Caco-2 (cell line): Measurements from ENCODE around the gene NUMA1. TPM values are rescaled to one million over a fixed set of nuclear protein-coding genes. Genes with fewer than 3 reads are reported as not detected.
A peak's percentile ranks its signal among the peaks of the same experiment; 100 is the strongest.

ENCODE experiments used
- BruUV-seq: library from RNA; stranded (reverse); fragments of 400-500 nt; replicated peaks from 2 replicates; lab custom pipeline; 2021; lab: Mats Ljungman, UMichigan
- CTCF ChIA-PET: fragments of 300-600 bp; sonication (Branson Sonifier 250); formaldehyde crosslinking; loops from one replicate; lab custom pipeline; 2022; ENCODE audit warnings: antibody characterized with exemption; lab: Charles Lee
- POLR2A ChIA-PET: fragments of 300-600 bp; sonication (Branson Sonifier 250); formaldehyde crosslinking; loops from one replicate; lab custom pipeline; 2022; ENCODE audit warnings: antibody characterized with exemption; lab: Charles Lee
- DNase-seq, 2 experiments: peaks; one replicate each; pipeline versions ENCODE4 v3.0.0 to v3.0.0-alpha.2; 2020 to 2022
- H3K27me3 ChIP-seq: replicated peaks from 2 replicates; pipeline ENCODE4 v1.6.0; 2011; ENCODE audit warnings: low read length; ENCODE audit not compliant: control insufficient read depth, insufficient read depth
- H3K36me3 ChIP-seq: 2 replicates; pipeline ENCODE4 v1.5.1; 2011; ENCODE audit warnings: low read length; ENCODE audit not compliant: control insufficient read depth, insufficient read depth
- H3K4me1 ChIP-seq: fragments of 250-450 bp; sonication (Bioruptor Pico); 2 replicates; pipeline ENCODE4 v1.5.1; 2020; ENCODE audit warnings: mild to moderate bottlenecking
- H3K4me3 ChIP-seq: 2 replicates; pipeline ENCODE4 v1.5.1; 2011; ENCODE audit warnings: low read depth, mild to moderate bottlenecking, control low read depth, low read length
- H3K9me3 ChIP-seq: fragments of 250-450 bp; sonication (Bioruptor Pico); 2 replicates; pipeline ENCODE4 v1.5.1; 2020; ENCODE audit warnings: mild to moderate bottlenecking, moderate library complexity
- H3K27ac Mint-ChIP-seq: one replicate; pipeline ENCODE4 v1.8.0; 2022; ENCODE audit warnings: mixed read lengths; ENCODE audit not compliant: unreplicated experiment
- H3K27me3 Mint-ChIP-seq: one replicate; pipeline ENCODE4 v1.8.0; 2022; ENCODE audit warnings: mixed read lengths; ENCODE audit not compliant: insufficient read depth, unreplicated experiment
- H3K36me3 Mint-ChIP-seq: one replicate; pipeline ENCODE4 v1.8.0; 2022; ENCODE audit warnings: mild to moderate bottlenecking, mixed read lengths; ENCODE audit not compliant: insufficient read depth, unreplicated experiment
- H3K4me1 Mint-ChIP-seq: one replicate; pipeline ENCODE4 v1.8.0; 2022; ENCODE audit warnings: low read depth, mixed read lengths; ENCODE audit not compliant: unreplicated experiment
- H3K4me3 Mint-ChIP-seq: one replicate; pipeline ENCODE4 v1.8.0; 2022; ENCODE audit warnings: mild to moderate bottlenecking, moderate library complexity, mixed read lengths; ENCODE audit not compliant: unreplicated experiment
- H3K9me3 Mint-ChIP-seq: one replicate; pipeline ENCODE4 v1.8.0; 2022; ENCODE audit warnings: mixed read lengths; ENCODE audit not compliant: unreplicated experiment
- intact Hi-C: fragments of 100-400 bp; cut with micrococcal nuclease; formaldehyde crosslinking; loops from one replicate; pipeline ENCODE4 v1.10.0; 2022; ENCODE audit not compliant: unreplicated experiment
- total RNA-seq: library from RNA; stranded (reverse); gene quantifications from 2 replicates; pipeline ENCODE4 v1.2.3, GENCODE V29; 2022
- TF ChIP-seq, protein P1 (sequence below), 2 experiments: fragments of 200-600 bp in 1 of 2; IDR thresholded peaks; 1 replicate in 1 of 2; 2 replicates in 1 of 2; pipeline versions ENCODE4 v1.5.1 to v1.8.0; 2011 to 2022; ENCODE audit warnings: antibody characterized with exemption in 1 of 2, control low read depth in 1 of 2, inconsistent platforms in 1 of 2, low read depth in 1 of 2, low read length in 1 of 2, mild to moderate bottlenecking in 1 of 2, moderate library complexity in 1 of 2; ENCODE audit not compliant: insufficient read depth in 1 of 2, severe bottlenecking in 1 of 2, unreplicated experiment in 1 of 2

Gene NUMA1
- total RNA-seq, 1 experiment from 2014 or later = 190 TPM

DNA sequence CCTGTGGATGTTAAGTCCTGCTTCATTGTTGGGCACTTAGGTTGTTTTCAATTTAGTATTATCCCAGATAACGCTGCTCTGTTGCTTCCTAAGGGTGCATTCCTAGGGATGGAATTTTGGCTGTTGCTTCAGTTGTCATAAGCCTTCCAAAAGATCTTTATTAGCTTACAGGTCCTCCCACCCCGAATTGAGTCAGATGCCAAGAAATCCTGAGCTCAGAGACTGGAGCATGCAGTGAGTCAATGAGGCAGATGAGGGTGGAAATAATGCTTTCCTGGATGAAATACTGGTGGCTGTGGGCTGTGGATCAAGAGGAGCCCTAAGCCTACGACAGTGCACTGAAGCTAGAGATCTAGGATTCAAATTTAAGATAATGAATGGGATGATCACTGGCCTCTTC, 92.3 kb downstream of the NUMA1 start:
- DNase-seq = peak in 1 of 2 experiments; percentile 9
- peaks cover 5% of the 10 kb centered on the region for H3K36me3 ChIP-seq
- H3K27me3 ChIP-seq = no peaks in the 10 kb centered on the region
- H3K9me3 Mint-ChIP-seq = no peaks in the 10 kb centered on the region
- no peaks in the 10 kb centered on the region for H3K27me3 Mint-ChIP-seq
- CTCF ChIA-PET = interaction anchor here (0.9 kb wide), 1 partner anchor 10 kb away, joined by 3 read pairs; no protein-coding TSS in a partner anchor
- no peaks in the 10 kb centered on the region for H3K4me1 ChIP-seq
- H3K4me1 Mint-ChIP-seq = no peaks in the 10 kb centered on the region
- H3K27ac Mint-ChIP-seq = no peak overlapping the region
- H3K4me3 Mint-ChIP-seq = no peak overlapping the region
- no TSS peak for BruUV-seq
- TF ChIP-seq, protein P1, sequence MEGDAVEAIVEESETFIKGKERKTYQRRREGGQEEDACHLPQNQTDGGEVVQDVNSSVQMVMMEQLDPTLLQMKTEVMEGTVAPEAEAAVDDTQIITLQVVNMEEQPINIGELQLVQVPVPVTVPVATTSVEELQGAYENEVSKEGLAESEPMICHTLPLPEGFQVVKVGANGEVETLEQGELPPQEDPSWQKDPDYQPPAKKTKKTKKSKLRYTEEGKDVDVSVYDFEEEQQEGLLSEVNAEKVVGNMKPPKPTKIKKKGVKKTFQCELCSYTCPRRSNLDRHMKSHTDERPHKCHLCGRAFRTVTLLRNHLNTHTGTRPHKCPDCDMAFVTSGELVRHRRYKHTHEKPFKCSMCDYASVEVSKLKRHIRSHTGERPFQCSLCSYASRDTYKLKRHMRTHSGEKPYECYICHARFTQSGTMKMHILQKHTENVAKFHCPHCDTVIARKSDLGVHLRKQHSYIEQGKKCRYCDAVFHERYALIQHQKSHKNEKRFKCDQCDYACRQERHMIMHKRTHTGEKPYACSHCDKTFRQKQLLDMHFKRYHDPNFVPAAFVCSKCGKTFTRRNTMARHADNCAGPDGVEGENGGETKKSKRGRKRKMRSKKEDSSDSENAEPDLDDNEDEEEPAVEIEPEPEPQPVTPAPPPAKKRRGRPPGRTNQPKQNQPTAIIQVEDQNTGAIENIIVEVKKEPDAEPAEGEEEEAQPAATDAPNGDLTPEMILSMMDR (IDR thresholded peaks at IDR 0.05; ENCODE audit: insufficient read depth in 1 of 2, low read depth in 1 of 2, low read length in 1 of 2, severe bottlenecking in 1 of 2, unreplicated experiment in 1 of 2) = no peak
- no peaks in the 10 kb centered on the region for H3K9me3 ChIP-seq
- POLR2A ChIA-PET = interaction anchor here (0.5 to 0.6 kb wide), 2 partner anchors 37 to 158 kb away, joined by 3 read pairs; no protein-coding TSS in a partner anchor
- intact Hi-C loops = no loop called here
- no peak overlapping the region for H3K4me3 ChIP-seq
- peaks cover 68% of the 10 kb centered on the region for H3K36me3 Mint-ChIP-seq

DNA sequence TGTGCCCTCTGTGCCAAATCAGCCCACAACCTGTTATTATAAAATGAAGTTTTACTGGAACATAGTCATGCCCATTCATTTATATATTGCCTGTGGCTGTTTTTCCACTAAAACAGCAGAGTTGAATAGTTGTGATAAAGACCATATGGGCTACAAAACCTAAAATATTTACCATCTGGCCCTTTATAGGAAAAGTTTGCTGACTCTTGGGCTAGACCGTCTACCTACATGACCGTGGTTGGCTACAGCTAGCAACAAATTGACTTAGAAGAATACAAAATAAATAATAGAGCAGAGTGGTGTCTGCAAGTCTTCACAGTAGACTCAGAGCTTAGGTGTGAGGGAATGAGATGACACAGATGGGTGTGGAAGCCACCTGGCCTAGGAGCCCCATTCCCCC, 92.8 kb downstream of the NUMA1 start:
- POLR2A ChIA-PET = no interaction called here
- intact Hi-C loops = no loop called here
- no peaks in the 10 kb centered on the region for H3K27me3 Mint-ChIP-seq
- H3K4me1 ChIP-seq = no peaks in the 10 kb centered on the region
- H3K27ac Mint-ChIP-seq = no peak overlapping the region
- TF ChIP-seq, protein P1 (IDR thresholded peaks at IDR 0.05; ENCODE audit: insufficient read depth in 1 of 2, low read depth in 1 of 2, low read length in 1 of 2, severe bottlenecking in 1 of 2, unreplicated experiment in 1 of 2) = no peak
- H3K4me1 Mint-ChIP-seq = no peaks in the 10 kb centered on the region
- BruUV-seq = no TSS peak
- H3K36me3 ChIP-seq = peaks cover 5% of the 10 kb centered on the region
- no peaks in the 10 kb centered on the region for H3K9me3 Mint-ChIP-seq
- no peak overlapping the region for H3K4me3 ChIP-seq
- H3K36me3 Mint-ChIP-seq = peaks cover 71% of the 10 kb centered on the region
- no peaks in the 10 kb centered on the region for H3K9me3 ChIP-seq
- H3K27me3 ChIP-seq = no peaks in the 10 kb centered on the region
- CTCF ChIA-PET = interaction anchor here (0.5 to 0.9 kb wide), 2 partner anchors 9 to 201 kb away, joined by 3 to 5 read pairs; no protein-coding TSS in a partner anchor
- peak in 1 of 2 experiments; percentile 14 for DNase-seq
- no peak overlapping the region for H3K4me3 Mint-ChIP-seq

DNA sequence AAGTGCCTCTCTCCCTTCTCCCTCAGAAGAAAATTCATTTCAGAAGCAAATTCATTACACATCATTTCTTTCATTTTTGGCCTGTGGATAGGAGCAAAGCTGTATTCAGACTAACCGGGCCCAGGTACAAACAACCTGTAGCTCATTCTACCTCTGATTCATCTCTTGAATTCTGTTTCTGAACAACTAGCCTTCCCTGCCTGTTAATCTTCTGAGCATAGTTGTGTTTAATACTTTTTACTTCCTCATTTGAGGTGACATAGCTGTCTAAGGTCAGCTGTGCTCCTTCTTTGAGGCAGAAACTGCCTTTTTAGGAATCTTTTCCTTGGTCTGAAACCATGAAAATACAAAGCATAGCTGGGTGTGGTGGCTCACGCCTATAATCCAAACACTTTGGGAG, 94.2 kb downstream of the NUMA1 start:
- Mint-ChIP-seq H3K4me3 (no peak overlapping the region), H3K27ac (no peak overlapping the region), H3K9me3 (no peaks in the 10 kb centered on the region), H3K4me1 (no peaks in the 10 kb centered on the region), H3K27me3 (no peaks in the 10 kb centered on the region), H3K36me3 (peaks cover 74% of the 10 kb centered on the region)
- Histone ChIP-seq H3K27me3 (no peaks in the 10 kb centered on the region), H3K9me3 (no peaks in the 10 kb centered on the region), H3K4me3 (no peak overlapping the region), H3K36me3 (peaks cover 5% of the 10 kb centered on the region), H3K4me1 (no peaks in the 10 kb centered on the region)
- intact Hi-C loops = no loop called here
- TF ChIP-seq, protein P1 (IDR thresholded peaks at IDR 0.05; ENCODE audit: insufficient read depth in 1 of 2, low read depth in 1 of 2, low read length in 1 of 2, severe bottlenecking in 1 of 2, unreplicated experiment in 1 of 2) = no peak
- CTCF ChIA-PET = interaction anchor here (0.6 kb wide), 1 partner anchor 29 kb away, joined by 3 read pairs; no protein-coding TSS in a partner anchor
- no TSS peak for BruUV-seq
- DNase-seq = no peak
- POLR2A ChIA-PET = interaction anchor here (0.6 to 1.0 kb wide), 3 partner anchors 126 to 368 kb away, joined by 3 to 5 read pairs (median 5); partner anchors contain the start of gene ANAPC15
